HepG2 (cell line): ENCODE results near the gene GRM5.

Experiments used
- NFATC3 ChIP-seq: sonication (generic); formaldehyde crosslinking; IDR thresholded peaks from 2 replicates; pipeline ENCODE4 v1.5.1; 2020; ENCODE audit warnings: mild to moderate bottlenecking, missing genetic modification reagents
- REXO4 ChIP-seq: sonication (generic); formaldehyde crosslinking; IDR thresholded peaks from 2 replicates; pipeline ENCODE4 v1.8.0; 2022; ENCODE audit warnings: missing genetic modification reagents, mild to moderate bottlenecking, borderline replicate concordance
- TF ChIP-seq, protein P1 (sequence below): sonication (generic); formaldehyde crosslinking; IDR thresholded peaks from 2 replicates; pipeline ENCODE4 v1.4.0; 2020; ENCODE audit warnings: missing genetic modification reagents

GRCh38 chr11:88619656-88620385 lies 446.0 kb downstream of the GRM5 start:
- TF ChIP-seq NFATC3 (CRISPR knock-in tag) (no peak), REXO4 (no peak)
- TF ChIP-seq, protein P1, sequence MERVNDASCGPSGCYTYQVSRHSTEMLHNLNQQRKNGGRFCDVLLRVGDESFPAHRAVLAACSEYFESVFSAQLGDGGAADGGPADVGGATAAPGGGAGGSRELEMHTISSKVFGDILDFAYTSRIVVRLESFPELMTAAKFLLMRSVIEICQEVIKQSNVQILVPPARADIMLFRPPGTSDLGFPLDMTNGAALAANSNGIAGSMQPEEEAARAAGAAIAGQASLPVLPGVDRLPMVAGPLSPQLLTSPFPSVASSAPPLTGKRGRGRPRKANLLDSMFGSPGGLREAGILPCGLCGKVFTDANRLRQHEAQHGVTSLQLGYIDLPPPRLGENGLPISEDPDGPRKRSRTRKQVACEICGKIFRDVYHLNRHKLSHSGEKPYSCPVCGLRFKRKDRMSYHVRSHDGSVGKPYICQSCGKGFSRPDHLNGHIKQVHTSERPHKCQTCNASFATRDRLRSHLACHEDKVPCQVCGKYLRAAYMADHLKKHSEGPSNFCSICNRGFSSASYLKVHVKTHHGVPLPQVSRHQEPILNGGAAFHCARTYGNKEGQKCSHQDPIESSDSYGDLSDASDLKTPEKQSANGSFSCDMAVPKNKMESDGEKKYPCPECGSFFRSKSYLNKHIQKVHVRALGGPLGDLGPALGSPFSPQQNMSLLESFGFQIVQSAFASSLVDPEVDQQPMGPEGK, result no peak
